Immature natural killer cell (primary cell): ENCODE results near the gene SLC1A5. TPM values are rescaled to one million over a fixed set of nuclear protein-coding genes. Genes with fewer than 3 reads are reported as not detected.
A peak's percentile ranks its signal among the peaks of the same experiment; 100 is the strongest.
"Not testable (repeated sequence)": the region's sequence is repeated elsewhere in the genome, so short reads cannot be mapped to it uniquely, and the experiment has no call there.

Source experiments
- DNase-seq, 3 donors: peaks; one replicate each; pipeline ENCODE4 v3.0.0; 2022; ENCODE audit warnings: mixed read lengths in 1 of 3
- H3K27ac Mint-ChIP-seq, 6 donors: one replicate each; pipeline ENCODE4 v1.8.0; 2020; ENCODE audit warnings: mixed read lengths in 6 of 6, mild to moderate bottlenecking in 5 of 6, inconsistent platforms in 4 of 6, moderate library complexity in 3 of 6
- H3K27me3 Mint-ChIP-seq, 3 donors: one replicate each; pipeline ENCODE4 v1.8.0; 2020 to 2021; ENCODE audit warnings: low read depth in 3 of 3, mild to moderate bottlenecking in 3 of 3, mixed read lengths in 3 of 3, moderate library complexity in 3 of 3, inconsistent platforms in 1 of 3
- H3K36me3 Mint-ChIP-seq, 3 donors: one replicate each; pipeline ENCODE4 v1.8.0; 2020; ENCODE audit warnings: mixed read lengths in 3 of 3, inconsistent platforms in 2 of 3, mild to moderate bottlenecking in 2 of 3
- H3K4me1 Mint-ChIP-seq, 2 donors: one replicate each; pipeline ENCODE4 v1.8.0; 2020; ENCODE audit warnings: inconsistent platforms in 2 of 2, mild to moderate bottlenecking in 2 of 2, mixed read lengths in 2 of 2, moderate library complexity in 1 of 2
- H3K4me3 Mint-ChIP-seq, 5 donors: one replicate each; pipeline ENCODE4 v1.8.0; 2020; ENCODE audit warnings: mild to moderate bottlenecking in 5 of 5, mixed read lengths in 5 of 5, inconsistent platforms in 3 of 5, moderate library complexity in 3 of 5
- H3K9me3 Mint-ChIP-seq, 6 donors: one replicate each; pipeline ENCODE4 v1.8.0; 2020; ENCODE audit warnings: mild to moderate bottlenecking in 6 of 6, mixed read lengths in 6 of 6, inconsistent platforms in 4 of 6, moderate library complexity in 3 of 6
- polyA plus RNA-seq, 3 donors: library from polyadenylated mRNA; unstranded; fragments of 300-500 nt; fragmentation: Illumina TruSeq; gene quantifications; one replicate each; pipeline ENCODE4 v1.2.3, GENCODE V29; 2021

SLC1A5 gene
- polyA plus RNA-seq, 3 donors from 2014 or later = 17.4 to 37.7 (median 32.6) TPM

DNA sequence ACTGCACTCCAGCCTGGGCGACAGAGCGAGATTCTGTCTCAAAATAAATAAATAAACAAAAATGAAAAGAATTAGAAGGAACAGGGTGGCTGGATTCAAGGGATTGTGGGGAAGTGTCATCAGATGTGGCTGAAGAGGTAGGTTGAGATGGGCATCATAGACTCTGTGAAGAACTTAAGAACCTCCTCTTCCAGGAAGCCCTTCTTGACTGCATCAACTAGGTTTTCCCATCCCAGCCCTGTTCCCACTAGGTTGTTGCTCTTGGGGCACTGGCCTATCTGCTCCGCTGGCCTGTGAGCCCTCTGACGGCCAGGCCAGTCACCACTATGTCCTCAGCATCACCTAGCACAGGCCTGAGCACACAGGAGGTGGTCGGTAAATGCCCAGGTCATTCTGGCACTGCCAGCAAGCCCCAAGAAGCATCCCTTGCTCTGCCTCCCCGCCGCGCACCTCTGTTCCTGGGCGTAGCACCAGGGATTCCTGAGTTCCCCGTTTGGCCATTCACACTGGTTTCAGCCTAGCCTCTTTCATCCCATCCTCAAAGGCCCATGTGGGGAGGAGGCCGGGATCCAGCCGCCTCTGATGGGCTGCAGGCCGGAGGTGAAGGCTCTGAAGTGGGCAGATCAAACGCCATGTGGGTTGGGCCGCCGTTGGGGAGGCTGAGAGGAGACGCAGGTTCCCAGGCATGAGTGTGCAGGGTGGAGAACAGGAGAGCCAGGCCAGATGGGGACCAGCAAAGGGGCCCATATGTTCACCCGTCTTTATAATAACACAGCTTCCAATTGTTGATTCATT, 27.6 kb upstream of the SLC1A5 start:
- H3K27me3 Mint-ChIP-seq = peaks cover 0 to 3% (median 2%) of the 10 kb centered on the region in 3 donors
- no peak for DNase-seq
- H3K4me3 Mint-ChIP-seq = no peak overlapping the region
- no peaks in the 10 kb centered on the region for H3K9me3 Mint-ChIP-seq
- no peaks in the 10 kb centered on the region for H3K36me3 Mint-ChIP-seq
- peaks cover 14% of the 10 kb centered on the region in 2 donors for H3K4me1 Mint-ChIP-seq
- H3K27ac Mint-ChIP-seq = no peak overlapping the region

GRCh38 chr19:46813839-46814358, 25.5 kb upstream of the SLC1A5 start:
- Mint-ChIP-seq H3K4me1 (peaks cover 0 to under 1% of the 10 kb centered on the region in 2 donors), H3K27me3 (peaks cover 0 to 5% (median 3%) of the 10 kb centered on the region in 3 donors), H3K4me3 (no peak overlapping the region), H3K36me3 (no peaks in the 10 kb centered on the region), H3K27ac (no peak overlapping the region), H3K9me3 (no peaks in the 10 kb centered on the region)
- DNase-seq = no peak

- DNase-seq = no peak
- Mint-ChIP-seq H3K9me3 (no peaks in the 10 kb centered on the region), H3K4me3 (no peak overlapping the region), H3K27me3 (peaks cover 0 to 5% (median 3%) of the 10 kb centered on the region in 3 donors), H3K4me1 (no peaks in the 10 kb centered on the region), H3K36me3 (no peaks in the 10 kb centered on the region), H3K27ac (no peak overlapping the region)
Measured at GRCh38 chr19:46812977-46813838, 24.8 kb upstream of the SLC1A5 start.

GRCh38 chr19:46809534-46810272, 21.3 kb upstream of the SLC1A5 start:
- H3K9me3 Mint-ChIP-seq = no peaks in the 10 kb centered on the region
- H3K27me3 Mint-ChIP-seq = peaks cover 0 to 5% (median 0%) of the 10 kb centered on the region in 3 donors
- H3K36me3 Mint-ChIP-seq = no peaks in the 10 kb centered on the region
- no peaks in the 10 kb centered on the region for H3K4me1 Mint-ChIP-seq
- DNase-seq = no peak
- H3K27ac Mint-ChIP-seq = no peak overlapping the region
- no peak overlapping the region for H3K4me3 Mint-ChIP-seq

- Mint-ChIP-seq H3K4me1 (no peaks in the 10 kb centered on the region), H3K9me3 (no peaks in the 10 kb centered on the region), H3K36me3 (no peaks in the 10 kb centered on the region), H3K27me3 (peaks cover 0 to 4% (median 0%) of the 10 kb centered on the region in 3 donors), H3K4me3 (no peak overlapping the region), H3K27ac (no peak overlapping the region)
- no peak for DNase-seq
Measured at GRCh38 chr19:46806656-46807055, 18.3 kb upstream of the SLC1A5 start.

GRCh38 chr19:46804432-46804831, 16.0 kb upstream of the SLC1A5 start:
- H3K4me3 Mint-ChIP-seq, H3K9me3 Mint-ChIP-seq, H3K27me3 Mint-ChIP-seq, H3K36me3 Mint-ChIP-seq, H3K4me1 Mint-ChIP-seq, DNase-seq, H3K27ac Mint-ChIP-seq: not testable (repeated sequence)

GRCh38 chr19:46803555-46803954, 15.2 kb upstream of the SLC1A5 start:
- Mint-ChIP-seq H3K4me1 (no peaks in the 10 kb centered on the region), H3K9me3 (no peaks in the 10 kb centered on the region), H3K4me3 (no peak overlapping the region), H3K27me3 (peaks cover 0 to 3% (median 1%) of the 10 kb centered on the region in 3 donors), H3K36me3 (no peaks in the 10 kb centered on the region), H3K27ac (no peak overlapping the region)
- no peak for DNase-seq

- Mint-ChIP-seq H3K36me3 (no peaks in the 10 kb centered on the region), H3K9me3 (no peaks in the 10 kb centered on the region), H3K27me3 (peaks cover 0 to 3% (median 3%) of the 10 kb centered on the region in 3 donors), H3K4me3 (no peak overlapping the region), H3K27ac (no peak overlapping the region), H3K4me1 (no peaks in the 10 kb centered on the region)
- no peak for DNase-seq
Measured at GRCh38 chr19:46802152-46802551, 13.8 kb upstream of the SLC1A5 start.

GRCh38 chr19:46798713-46799112, 10.3 kb upstream of the SLC1A5 start:
- H3K9me3 Mint-ChIP-seq = no peaks in the 10 kb centered on the region
- H3K4me1 Mint-ChIP-seq = no peaks in the 10 kb centered on the region
- H3K27me3 Mint-ChIP-seq = peaks cover 0 to 6% (median 3%) of the 10 kb centered on the region in 3 donors
- H3K4me3 Mint-ChIP-seq = no peak overlapping the region
- peak overlapping the region in 1 of 6 donors; percentile 42 for H3K27ac Mint-ChIP-seq
- H3K36me3 Mint-ChIP-seq = no peaks in the 10 kb centered on the region
- no peak for DNase-seq

DNA sequence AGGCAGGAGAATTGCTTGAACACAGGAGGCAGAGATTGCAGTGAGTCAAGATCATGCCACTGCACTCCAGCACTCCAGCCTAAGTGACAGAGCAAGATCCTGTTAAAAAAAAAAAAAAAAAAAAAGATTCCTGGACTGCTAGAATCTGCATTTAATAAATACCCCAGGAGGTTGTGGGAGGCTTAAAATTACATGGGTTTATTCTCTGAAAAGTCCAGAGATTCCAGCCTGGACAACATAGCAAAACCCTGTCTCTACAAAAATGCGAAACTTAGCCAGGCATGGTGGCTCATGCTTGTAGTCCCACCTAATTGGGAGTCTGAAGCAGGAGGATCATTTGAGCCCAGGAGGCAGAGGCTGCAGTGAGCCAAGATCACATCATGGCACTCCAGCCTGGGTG, 9.5 kb upstream of the SLC1A5 start:
- no peak for DNase-seq
- no peaks in the 10 kb centered on the region for H3K36me3 Mint-ChIP-seq
- no peaks in the 10 kb centered on the region for H3K9me3 Mint-ChIP-seq
- H3K4me3 Mint-ChIP-seq = no peak overlapping the region
- H3K27me3 Mint-ChIP-seq = peaks cover 0 to 6% (median 3%) of the 10 kb centered on the region in 3 donors
- no peaks in the 10 kb centered on the region for H3K4me1 Mint-ChIP-seq
- H3K27ac Mint-ChIP-seq = no peak overlapping the region

- Mint-ChIP-seq H3K27me3 (peaks cover 0 to 3% (median 2%) of the 10 kb centered on the region in 3 donors), H3K4me3 (peak overlapping the region in 1 of 5 donors; percentile 3)
- peak; percentile 20 to 46 (median 46) for DNase-seq
Measured at GRCh38 chr19:46791944-46792343, 3.5 kb upstream of the SLC1A5 start.

DNA sequence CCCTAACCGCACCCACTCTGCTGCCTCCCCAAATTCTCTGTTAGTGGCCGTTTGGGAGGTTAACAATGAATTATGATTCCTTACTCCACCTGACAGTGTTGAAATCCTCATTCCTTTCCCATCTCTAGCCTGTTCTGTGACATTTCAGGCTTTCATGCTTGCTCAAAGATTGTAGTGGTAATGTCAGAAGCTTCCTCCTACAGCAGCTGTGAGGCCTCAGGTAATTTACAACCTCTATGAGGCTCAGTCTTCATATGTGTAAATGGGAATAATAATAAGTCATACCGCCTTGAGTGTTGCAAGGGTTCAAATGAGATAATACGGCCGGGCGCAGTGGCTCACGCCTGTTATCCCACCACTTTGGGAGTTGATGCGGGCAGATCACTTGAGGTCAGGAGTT, 977 bp upstream of the SLC1A5 start:
- Mint-ChIP-seq H3K9me3 (no peaks in the 10 kb centered on the region), H3K36me3 (no peaks in the 10 kb centered on the region), H3K27ac (peak overlapping the region in 3 of 6 donors; percentile 7 to 78 (median 74)), H3K4me3 (peak overlapping the region; percentile 24 to 96 (median 90)), H3K4me1 (peaks cover 52 to 58% of the 10 kb centered on the region in 2 donors), H3K27me3 (peaks cover 0 to 6% (median 5%) of the 10 kb centered on the region in 3 donors)
- DNase-seq = no peak

More at GRCh38 chr19:46791944-46792343, 3.5 kb upstream of the SLC1A5 start:
- H3K36me3 Mint-ChIP-seq = no peaks in the 10 kb centered on the region
- peaks cover 26 to 32% of the 10 kb centered on the region in 2 donors for H3K4me1 Mint-ChIP-seq
- no peaks in the 10 kb centered on the region for H3K9me3 Mint-ChIP-seq
- peak overlapping the region in 2 of 6 donors; percentile 34 to 54 for H3K27ac Mint-ChIP-seq

GRCh38 chr19:46788968-46789338, 559 bp upstream of the SLC1A5 start:
- H3K27me3 Mint-ChIP-seq = peaks cover 0 to 6% (median 5%) of the 10 kb centered on the region in 3 donors
- no peak for DNase-seq
- peak overlapping the region; percentile 87 to 96 (median 92) for H3K4me3 Mint-ChIP-seq
- peak overlapping the region; percentile 23 to 88 (median 71) for H3K27ac Mint-ChIP-seq
- H3K4me1 Mint-ChIP-seq = peaks cover 56 to 62% of the 10 kb centered on the region in 2 donors
- H3K36me3 Mint-ChIP-seq = no peaks in the 10 kb centered on the region
- no peaks in the 10 kb centered on the region for H3K9me3 Mint-ChIP-seq
